ENCODE measurements around the gene ZNF714. TPM values are rescaled to one million over a fixed set of nuclear protein-coding genes. Genes with fewer than 3 reads are reported as not detected.

The ZNF714 gene
- total RNA-seq, 3 donors from 2014 or later, result 5.8 to 15.2 (median 11.1) TPM

GRCh38 chr19:21098291-21098690 lies 16.3 kb downstream of the ZNF714 start:
- Histone ChIP-seq H3K4me3 (no peak overlapping the region), H3K36me3 (no peaks in the 10 kb centered on the region), H3K27me3 (no peaks in the 10 kb centered on the region), H3K4me1 (no peaks in the 10 kb centered on the region), H3K27ac (no peak overlapping the region), H3K9me3 (no peaks in the 10 kb centered on the region)
- DNase-seq (ENCODE audit: low spot score in 2 of 2), result no peak
- intact Hi-C loops (cut with DNase I; ENCODE audit: low total_unique reads), result no loop called here
- TF ChIP-seq CTCF (IDR thresholded peaks at IDR 0.05), result no peak
- no peak for TF ChIP-seq POLR2A (IDR thresholded peaks at IDR 0.05)
- TF ChIP-seq POLR2AphosphoS5 (IDR thresholded peaks at IDR 0.05), result no peak

DNA sequence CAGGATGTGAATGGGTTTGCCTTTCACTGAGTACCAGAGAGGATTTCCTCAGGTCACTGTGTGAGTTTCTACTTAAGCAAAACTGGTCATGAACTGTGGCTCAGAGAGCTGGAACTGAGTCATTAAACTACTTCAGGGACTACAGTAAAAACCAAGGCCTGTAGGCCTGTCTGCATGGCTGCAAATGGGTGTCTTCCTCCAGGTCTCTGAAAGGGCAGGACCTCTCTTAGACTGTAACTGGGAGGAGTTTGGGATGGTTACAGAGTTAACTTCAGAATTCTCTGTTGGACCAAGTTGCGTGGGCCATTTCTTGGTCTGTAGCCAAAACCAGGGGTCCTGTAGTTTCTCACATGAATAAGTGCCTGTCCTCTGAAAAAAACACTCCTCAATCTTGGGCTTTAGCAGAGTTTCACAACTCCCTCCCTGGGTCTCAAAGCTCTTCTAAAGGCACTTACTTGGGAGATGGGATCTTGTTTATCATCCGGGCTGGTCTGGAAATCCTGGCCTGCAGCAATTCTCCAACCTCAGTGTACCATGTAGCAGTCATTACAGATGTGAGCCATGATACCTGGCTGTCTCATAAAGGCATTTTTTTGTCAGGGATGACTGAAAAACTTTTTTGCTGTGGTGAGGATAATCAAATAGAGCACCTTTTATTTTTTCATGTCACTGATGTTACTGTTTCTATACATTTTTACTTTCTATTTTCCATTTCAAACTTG lies 19.7 kb downstream of the ZNF714 start:
- Histone ChIP-seq H3K9me3 (no peaks in the 10 kb centered on the region), H3K4me3 (no peak overlapping the region), H3K27ac (no peak overlapping the region), H3K4me1 (no peaks in the 10 kb centered on the region), H3K36me3 (no peaks in the 10 kb centered on the region), H3K27me3 (no peaks in the 10 kb centered on the region)
- intact Hi-C loops (cut with DNase I; ENCODE audit: low total_unique reads), result no loop called here
- DNase-seq (ENCODE audit: low spot score in 2 of 2), result no peak
- no peak for TF ChIP-seq POLR2AphosphoS5 (IDR thresholded peaks at IDR 0.05)
- TF ChIP-seq POLR2A (IDR thresholded peaks at IDR 0.05), result no peak

- Histone ChIP-seq H3K36me3 (no peaks in the 10 kb centered on the region), H3K27me3 (no peaks in the 10 kb centered on the region), H3K27ac (no peak overlapping the region), H3K4me1 (no peaks in the 10 kb centered on the region), H3K4me3 (no peak overlapping the region), H3K9me3 (peaks cover 9 to 13% of the 10 kb centered on the region in 2 donors)
- TF ChIP-seq POLR2A (IDR thresholded peaks at IDR 0.05) (no peak), CTCF (IDR thresholded peaks at IDR 0.05) (no peak), POLR2AphosphoS5 (IDR thresholded peaks at IDR 0.05) (no peak)
- no peak for DNase-seq (ENCODE audit: low spot score in 2 of 2)
- intact Hi-C loops (cut with DNase I; ENCODE audit: low total_unique reads), result no loop called here
Measured at GRCh38 chr19:21109116-21109515, 27.1 kb downstream of the ZNF714 start.

GRCh38 chr19:21110183-21110582 lies 28.2 kb downstream of the ZNF714 start:
- H3K4me1 ChIP-seq, result no peaks in the 10 kb centered on the region
- peaks cover 13 to 22% of the 10 kb centered on the region in 2 donors for H3K9me3 ChIP-seq
- no peak for DNase-seq (ENCODE audit: low spot score in 2 of 2)
- H3K4me3 ChIP-seq, result no peak overlapping the region
- intact Hi-C loops (cut with DNase I; ENCODE audit: low total_unique reads), result no loop called here
- no peak overlapping the region for H3K27ac ChIP-seq
- no peak for TF ChIP-seq POLR2A (IDR thresholded peaks at IDR 0.05)
- no peak for TF ChIP-seq POLR2AphosphoS5 (IDR thresholded peaks at IDR 0.05)
- H3K36me3 ChIP-seq, result no peaks in the 10 kb centered on the region
- H3K27me3 ChIP-seq, result no peaks in the 10 kb centered on the region

DNA sequence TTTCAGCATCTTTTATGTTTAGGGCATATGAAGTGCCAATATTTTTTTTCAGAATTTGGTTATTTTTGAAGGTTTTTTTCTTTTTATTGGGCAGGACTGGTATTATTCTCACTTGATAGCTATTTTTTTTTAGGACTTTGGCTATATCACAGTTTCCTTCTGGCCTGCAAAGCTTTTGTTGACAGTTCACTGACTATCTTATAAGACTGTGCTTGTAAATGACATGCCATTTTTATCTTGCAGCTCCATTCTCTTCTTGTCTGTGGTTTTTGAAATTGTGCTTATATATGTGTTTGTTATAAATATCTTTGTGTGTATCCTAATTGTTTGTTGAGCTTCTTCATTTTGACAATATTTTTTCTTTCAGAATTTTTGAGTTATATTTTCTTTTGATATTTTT lies 33.4 kb downstream of the ZNF714 start:
- Histone ChIP-seq H3K4me1 (no peaks in the 10 kb centered on the region), H3K27me3 (no peaks in the 10 kb centered on the region), H3K4me3 (no peak overlapping the region), H3K36me3 (no peaks in the 10 kb centered on the region), H3K9me3 (peaks cover 13 to 22% of the 10 kb centered on the region in 2 donors), H3K27ac (no peak overlapping the region)
- intact Hi-C loops (cut with DNase I; ENCODE audit: low total_unique reads), result no loop called here
- TF ChIP-seq POLR2AphosphoS5 (IDR thresholded peaks at IDR 0.05) (no peak), CTCF (IDR thresholded peaks at IDR 0.05) (no peak), POLR2A (IDR thresholded peaks at IDR 0.05) (no peak)
- no peak for DNase-seq (ENCODE audit: low spot score in 2 of 2)

DNA sequence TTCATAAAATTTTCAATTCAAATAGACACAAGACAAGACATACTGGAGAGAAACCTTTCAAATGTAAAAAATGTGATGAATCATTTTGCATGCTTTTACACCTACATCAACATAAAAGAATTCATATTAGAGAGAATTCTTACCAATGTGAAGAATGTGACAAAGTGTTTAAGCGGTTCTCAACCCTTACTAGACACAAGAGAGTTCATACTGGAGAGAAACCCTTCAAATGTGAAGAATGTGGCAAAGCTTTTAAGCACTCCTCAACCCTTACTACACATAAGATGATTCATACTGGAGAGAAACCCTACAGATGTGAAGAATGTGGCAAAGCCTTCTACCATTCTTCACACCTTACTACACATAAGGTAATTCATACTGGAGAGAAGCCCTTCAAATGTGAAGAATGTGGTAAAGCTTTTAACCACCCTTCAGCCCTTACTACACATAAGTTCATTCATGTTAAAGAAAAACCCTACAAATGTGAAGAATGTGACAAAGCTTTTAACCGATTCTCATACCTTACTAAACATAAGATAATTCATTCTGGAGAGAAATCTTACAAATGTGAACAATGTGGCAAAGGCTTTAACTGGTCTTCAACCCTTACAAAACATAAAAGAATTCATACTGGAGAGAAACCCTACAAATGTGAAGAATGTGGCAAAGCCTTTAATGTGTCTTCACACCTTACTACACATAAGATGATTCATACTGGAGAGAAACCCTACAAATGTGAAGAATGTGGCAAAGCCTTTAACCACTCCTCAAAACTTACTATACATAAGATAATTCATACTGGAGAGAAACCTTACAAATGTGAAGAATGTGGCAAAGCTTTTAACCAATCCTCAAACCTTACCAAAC lies 35.3 kb downstream of the ZNF714 start:
- H3K4me1 ChIP-seq, result no peaks in the 10 kb centered on the region
- H3K9me3 ChIP-seq, result peaks cover 13 to 16% of the 10 kb centered on the region in 2 donors
- no peaks in the 10 kb centered on the region for H3K36me3 ChIP-seq
- no peak for DNase-seq (ENCODE audit: low spot score in 2 of 2)
- H3K27ac ChIP-seq, result no peak overlapping the region
- no peak overlapping the region for H3K4me3 ChIP-seq
- intact Hi-C loops (cut with DNase I; ENCODE audit: low total_unique reads), result no loop called here
- H3K27me3 ChIP-seq, result no peaks in the 10 kb centered on the region
- no peak for TF ChIP-seq POLR2AphosphoS5 (IDR thresholded peaks at IDR 0.05)
- TF ChIP-seq POLR2A (IDR thresholded peaks at IDR 0.05), result no peak
- no peak for TF ChIP-seq CTCF (IDR thresholded peaks at IDR 0.05)

Measured in breast epithelium (tissue), 4 donors.